GM12874 (cell line): ENCODE data around the gene FAF1.

Source experiments
- TF ChIP-seq, protein P1 (sequence below): IDR thresholded peaks from 2 replicates; pipeline ENCODE4 v1.5.1; 2011; ENCODE audit warnings: low read depth, mild to moderate bottlenecking, control low read depth, low read length, moderate library complexity; ENCODE audit not compliant: insufficient read depth

The FAF1 gene

DNA sequence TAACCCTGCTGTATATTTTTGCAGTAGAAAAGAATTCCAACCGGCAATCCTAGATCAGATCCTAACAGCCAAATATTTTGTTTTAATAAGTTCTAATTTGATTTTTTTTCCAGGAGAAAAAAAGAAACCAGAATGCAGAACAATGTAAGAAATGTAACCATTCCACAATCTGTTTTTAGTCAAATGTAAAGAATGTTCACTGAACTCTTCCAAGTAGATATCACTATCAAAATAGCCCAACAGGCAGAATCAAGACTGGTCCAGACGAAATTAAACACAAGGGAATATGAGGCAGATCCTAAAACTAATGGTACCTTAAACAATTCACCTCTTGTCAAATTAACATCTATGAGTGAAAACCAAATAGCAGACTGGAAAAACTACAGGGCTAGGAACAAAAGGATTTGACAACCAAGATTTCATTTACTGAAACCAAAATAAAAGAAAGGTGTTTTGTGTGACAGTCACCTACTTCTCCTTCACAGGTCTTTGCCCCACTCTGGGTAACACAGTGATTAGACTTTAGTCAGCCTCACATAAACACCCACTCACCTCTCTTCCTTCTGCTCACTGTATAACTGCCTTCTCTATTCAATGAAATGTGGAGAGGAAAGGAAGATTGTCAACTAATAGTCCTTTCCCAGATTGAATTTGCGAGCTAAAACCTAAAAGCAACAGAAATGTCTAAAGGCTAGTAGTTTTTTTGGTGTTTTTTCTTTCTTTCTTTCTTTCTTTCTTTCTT, 137.9 kb downstream of the FAF1 start:
- TF ChIP-seq, protein P1, sequence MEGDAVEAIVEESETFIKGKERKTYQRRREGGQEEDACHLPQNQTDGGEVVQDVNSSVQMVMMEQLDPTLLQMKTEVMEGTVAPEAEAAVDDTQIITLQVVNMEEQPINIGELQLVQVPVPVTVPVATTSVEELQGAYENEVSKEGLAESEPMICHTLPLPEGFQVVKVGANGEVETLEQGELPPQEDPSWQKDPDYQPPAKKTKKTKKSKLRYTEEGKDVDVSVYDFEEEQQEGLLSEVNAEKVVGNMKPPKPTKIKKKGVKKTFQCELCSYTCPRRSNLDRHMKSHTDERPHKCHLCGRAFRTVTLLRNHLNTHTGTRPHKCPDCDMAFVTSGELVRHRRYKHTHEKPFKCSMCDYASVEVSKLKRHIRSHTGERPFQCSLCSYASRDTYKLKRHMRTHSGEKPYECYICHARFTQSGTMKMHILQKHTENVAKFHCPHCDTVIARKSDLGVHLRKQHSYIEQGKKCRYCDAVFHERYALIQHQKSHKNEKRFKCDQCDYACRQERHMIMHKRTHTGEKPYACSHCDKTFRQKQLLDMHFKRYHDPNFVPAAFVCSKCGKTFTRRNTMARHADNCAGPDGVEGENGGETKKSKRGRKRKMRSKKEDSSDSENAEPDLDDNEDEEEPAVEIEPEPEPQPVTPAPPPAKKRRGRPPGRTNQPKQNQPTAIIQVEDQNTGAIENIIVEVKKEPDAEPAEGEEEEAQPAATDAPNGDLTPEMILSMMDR: no peak

DNA sequence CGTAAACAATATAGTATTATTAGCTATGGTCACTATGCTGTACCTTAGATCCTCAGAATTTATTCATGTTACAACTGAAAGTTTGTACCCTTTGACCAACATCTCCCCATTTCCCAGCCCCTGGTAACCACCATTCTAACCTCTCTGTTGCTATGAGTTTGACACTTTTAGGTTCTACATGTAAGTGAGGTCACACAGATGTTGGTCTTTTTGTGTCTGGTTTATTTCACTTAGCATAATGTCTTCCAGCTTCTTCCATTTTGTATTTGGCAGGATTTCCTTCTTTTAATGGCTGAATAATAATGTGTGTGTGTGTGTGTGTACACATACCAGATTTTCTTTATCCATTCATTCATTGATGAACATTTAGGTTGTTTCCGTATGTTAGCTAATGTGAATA, 139.5 kb downstream of the FAF1 start:
- TF ChIP-seq, protein P1: no peak

DNA sequence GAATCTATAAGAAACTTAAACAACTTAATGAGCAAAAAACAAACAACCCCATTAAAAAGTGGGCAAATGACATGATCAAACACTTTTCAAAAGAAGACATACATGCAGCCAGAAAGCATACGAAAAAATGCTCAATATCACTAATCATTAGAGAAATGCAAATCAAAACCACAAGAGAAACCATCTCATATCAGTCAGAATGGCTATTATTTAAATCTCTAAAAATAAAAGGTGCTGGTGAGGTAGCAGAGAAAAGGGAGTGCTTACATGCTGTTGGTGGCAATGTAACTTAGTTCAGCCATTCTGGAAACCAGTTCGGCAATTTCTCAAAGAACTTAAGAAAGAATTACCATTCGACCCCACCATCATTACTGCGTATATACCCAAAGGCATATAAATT, 147.7 kb downstream of the FAF1 start:
- TF ChIP-seq, protein P1: no peak

DNA sequence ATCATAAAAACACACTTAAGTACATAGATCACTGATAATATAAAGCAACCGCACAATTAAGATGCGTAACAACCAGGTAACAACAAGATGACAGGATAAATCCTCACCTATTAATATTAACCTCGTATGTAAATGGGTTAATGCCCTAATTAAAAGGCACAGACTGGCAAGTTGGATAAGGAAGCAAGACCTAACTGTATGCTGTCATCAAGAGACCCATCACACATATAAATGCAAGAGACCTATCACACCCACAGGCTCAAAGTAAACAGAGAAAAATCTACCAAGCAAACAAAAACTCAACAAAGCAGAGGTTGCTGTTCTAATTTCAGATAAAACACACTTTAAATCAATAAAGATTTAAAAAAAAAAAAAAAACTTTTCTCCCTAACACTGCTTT, 151.8 kb downstream of the FAF1 start:
- TF ChIP-seq, protein P1: no peak

DNA sequence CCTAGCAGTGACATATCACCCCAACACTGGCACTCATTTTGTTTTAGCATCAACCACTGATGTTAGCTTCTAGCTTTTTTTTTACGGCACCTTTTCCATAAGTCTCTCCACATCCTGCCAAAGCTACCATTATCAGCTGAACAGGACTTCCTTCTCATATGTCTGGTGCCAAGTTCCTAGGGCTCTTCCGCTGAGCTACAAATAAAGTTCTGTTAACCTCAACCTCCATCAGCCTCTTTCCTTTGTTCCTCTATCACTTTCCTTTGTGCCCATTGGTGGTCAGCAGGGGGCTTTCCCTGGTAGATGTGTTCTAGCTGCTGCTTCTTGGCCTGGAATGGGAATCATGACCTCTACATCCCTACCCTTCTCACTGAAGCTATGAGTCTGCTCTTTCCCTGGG, 163.8 kb downstream of the FAF1 start:
- TF ChIP-seq, protein P1: no peak

DNA sequence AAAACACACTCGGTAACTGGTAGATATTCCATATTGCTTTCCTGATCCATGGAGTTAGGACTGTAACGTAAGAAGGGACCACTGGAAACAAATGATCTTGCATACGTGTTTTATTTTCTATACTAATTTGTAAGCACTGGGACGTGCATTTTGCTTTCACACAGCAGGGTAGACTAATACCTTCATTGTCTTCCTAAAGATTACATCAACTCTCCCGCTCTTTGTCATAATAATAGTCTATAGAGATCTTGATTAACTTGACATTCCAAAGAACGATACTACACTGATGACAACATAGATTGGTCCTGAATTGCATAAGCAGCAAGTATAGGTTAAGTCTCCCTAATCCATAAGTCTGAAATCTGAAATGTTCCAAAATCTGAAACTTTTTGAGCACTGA, 166.5 kb downstream of the FAF1 start:
- TF ChIP-seq, protein P1: no peak

DNA sequence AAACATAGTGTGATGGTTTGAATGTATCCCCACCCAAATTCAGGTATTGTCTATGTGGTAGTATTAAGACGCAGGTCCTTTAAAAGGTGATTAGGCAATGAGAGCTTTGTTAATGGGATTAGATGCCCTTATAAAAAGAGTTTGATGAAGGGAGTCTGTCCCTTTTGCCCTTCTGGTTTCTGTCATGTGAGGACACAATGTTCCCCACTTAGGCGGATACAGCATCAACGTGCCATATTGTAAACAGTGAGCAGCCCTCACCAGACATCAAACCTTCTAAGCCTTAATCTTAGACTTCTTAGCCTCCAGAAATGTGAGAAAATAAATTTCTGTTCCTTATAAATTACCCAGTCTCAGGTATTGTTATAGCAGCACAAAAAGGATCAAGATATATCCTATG, 172.8 kb downstream of the FAF1 start:
- TF ChIP-seq, protein P1: no peak
